22Rv1 (cell line): Measurements from ENCODE around the gene CUL9.

Source experiments
- ZFX ChIP-seq: fragments of 450-650 bp; IDR thresholded peaks from 2 replicates; pipeline ENCODE4 v1.6.1; 2017; ENCODE audit warnings: antibody characterized with exemption, borderline replicate concordance
- TF ChIP-seq, protein P1 (sequence below): fragments of 450-650 bp; IDR thresholded peaks from 2 replicates; pipeline ENCODE4 v1.5.1; 2017; ENCODE audit warnings: mild to moderate bottlenecking

DNA sequence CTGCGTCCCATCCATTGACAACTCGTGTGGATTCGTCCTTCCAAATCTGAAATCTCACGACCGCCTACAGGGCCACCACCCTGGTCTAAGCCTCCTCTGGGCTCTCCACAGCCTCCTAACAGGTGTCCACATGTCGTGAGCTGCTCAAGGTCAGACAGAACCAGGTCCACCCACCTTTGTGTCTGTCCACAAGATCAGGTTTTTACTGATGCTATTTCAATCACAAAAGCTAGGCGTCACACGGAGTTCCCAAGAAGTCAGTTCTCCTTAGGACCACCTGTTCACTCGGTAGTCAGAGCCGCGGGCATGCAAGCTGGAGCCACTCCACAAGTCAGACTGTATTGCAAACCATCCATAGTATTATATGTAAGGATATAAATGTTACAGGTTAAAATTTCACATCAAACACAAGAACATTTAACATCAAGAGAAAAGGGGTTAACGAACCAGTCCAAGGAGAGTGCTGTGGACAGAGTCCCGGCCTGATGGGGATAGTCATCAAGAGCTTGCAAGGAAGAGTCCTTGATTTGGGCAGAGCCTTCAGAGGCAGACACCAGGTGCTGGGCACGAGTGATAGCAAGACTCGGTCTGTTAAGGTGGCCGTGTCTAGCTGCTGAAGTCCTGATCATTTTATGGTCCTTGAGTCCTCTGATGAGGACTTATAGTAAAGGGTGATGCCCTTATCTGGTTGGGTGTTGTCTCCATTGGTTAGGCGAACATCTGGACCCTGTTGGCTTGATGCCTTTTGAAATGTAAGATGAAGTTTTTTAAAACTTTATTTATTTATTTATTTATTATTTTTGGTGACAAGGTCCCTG is 48.0 kb downstream of the CUL9 start:
- TF ChIP-seq, protein P1, sequence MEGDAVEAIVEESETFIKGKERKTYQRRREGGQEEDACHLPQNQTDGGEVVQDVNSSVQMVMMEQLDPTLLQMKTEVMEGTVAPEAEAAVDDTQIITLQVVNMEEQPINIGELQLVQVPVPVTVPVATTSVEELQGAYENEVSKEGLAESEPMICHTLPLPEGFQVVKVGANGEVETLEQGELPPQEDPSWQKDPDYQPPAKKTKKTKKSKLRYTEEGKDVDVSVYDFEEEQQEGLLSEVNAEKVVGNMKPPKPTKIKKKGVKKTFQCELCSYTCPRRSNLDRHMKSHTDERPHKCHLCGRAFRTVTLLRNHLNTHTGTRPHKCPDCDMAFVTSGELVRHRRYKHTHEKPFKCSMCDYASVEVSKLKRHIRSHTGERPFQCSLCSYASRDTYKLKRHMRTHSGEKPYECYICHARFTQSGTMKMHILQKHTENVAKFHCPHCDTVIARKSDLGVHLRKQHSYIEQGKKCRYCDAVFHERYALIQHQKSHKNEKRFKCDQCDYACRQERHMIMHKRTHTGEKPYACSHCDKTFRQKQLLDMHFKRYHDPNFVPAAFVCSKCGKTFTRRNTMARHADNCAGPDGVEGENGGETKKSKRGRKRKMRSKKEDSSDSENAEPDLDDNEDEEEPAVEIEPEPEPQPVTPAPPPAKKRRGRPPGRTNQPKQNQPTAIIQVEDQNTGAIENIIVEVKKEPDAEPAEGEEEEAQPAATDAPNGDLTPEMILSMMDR = no peak
- no peak for TF ChIP-seq ZFX
